Liver (tissue), 9 donors: ENCODE data around the gene CELF5. TPM values are rescaled to one million over a fixed set of nuclear protein-coding genes. Genes with fewer than 3 reads are reported as not detected.

Experiments used
- DNase-seq: peaks from one replicate; pipeline ENCODE4 v3.0.0-alpha.2; 2017; ENCODE audit warnings: low spot score
- H3K27ac ChIP-seq, 2 donors: one replicate each; pipeline ENCODE4 v1.7.0; 2013; ENCODE audit warnings: inconsistent platforms in 2 of 2, low read length in 2 of 2, control low read depth in 1 of 2, low read depth in 1 of 2, mild to moderate bottlenecking in 1 of 2
- H3K27me3 ChIP-seq, 4 donors: one replicate each; pipeline versions ENCODE4 v1.6.1 to v1.7.0; 2013; ENCODE audit warnings: low read length in 3 of 4, inconsistent platforms in 1 of 4, mild to moderate bottlenecking in 1 of 4, moderate library complexity in 1 of 4; ENCODE audit not compliant: control insufficient read depth in 4 of 4, insufficient read depth in 4 of 4
- H3K36me3 ChIP-seq, 4 donors: one replicate each; pipeline versions ENCODE4 v1.6.1 to v1.7.0; 2013; ENCODE audit warnings: low read length in 3 of 4, mild to moderate bottlenecking in 3 of 4, low read depth in 1 of 4, moderate library complexity in 1 of 4; ENCODE audit not compliant: control insufficient read depth in 4 of 4, insufficient read depth in 3 of 4
- H3K4me1 ChIP-seq, 4 donors: one replicate each; pipeline versions ENCODE4 v1.6.1 to v1.7.0; 2013; ENCODE audit warnings: low read length in 3 of 4, mild to moderate bottlenecking in 3 of 4, moderate library complexity in 1 of 4; ENCODE audit not compliant: control insufficient read depth in 4 of 4, insufficient read depth in 4 of 4
- H3K4me3 ChIP-seq, 3 donors: one replicate each; pipeline versions ENCODE4 v1.6.1 to v1.7.0; 2013; ENCODE audit warnings: low read length in 3 of 3, control low read depth in 1 of 3, low read depth in 1 of 3, mild to moderate bottlenecking in 1 of 3
- H3K9ac ChIP-seq, 2 donors: one replicate each; pipeline ENCODE4 v1.7.0; 2013; ENCODE audit warnings: low read length in 2 of 2, mild to moderate bottlenecking in 2 of 2, moderate library complexity in 2 of 2, control low read depth in 1 of 2, low read depth in 1 of 2
- H3K9me3 ChIP-seq, 4 donors: one replicate each; pipeline versions ENCODE4 v1.6.1 to v1.7.0; 2013; ENCODE audit warnings: low read length in 3 of 4; ENCODE audit not compliant: control insufficient read depth in 4 of 4
- EGR1 ChIP-seq, 2 donors: IDR thresholded peaks; 2 replicates each; pipeline ENCODE4 v1.6.1; 2016 to 2018; ENCODE audit warnings: antibody characterized with exemption in 2 of 2, low read depth in 2 of 2
- FOXA1 ChIP-seq: IDR thresholded peaks from 2 replicates; pipeline ENCODE4 v1.6.1; 2016; ENCODE audit warnings: antibody characterized with exemption
- FOXA2 ChIP-seq: IDR thresholded peaks from 2 replicates; pipeline ENCODE4 v1.6.1; 2016; ENCODE audit warnings: antibody characterized with exemption
- GABPA ChIP-seq, 2 donors: IDR thresholded peaks in 1 of 2; conservative IDR thresholded peaks in 1 of 2; 2 replicates each; pipeline ENCODE4 v1.6.1; 2016; ENCODE audit warnings: antibody characterized with exemption in 2 of 2, mild to moderate bottlenecking in 1 of 2, moderate library complexity in 1 of 2
- HNF4A ChIP-seq, 2 donors: conservative IDR thresholded peaks; 2 replicates each; pipeline ENCODE4 v1.6.1; 2016; ENCODE audit warnings: antibody characterized with exemption in 2 of 2, mild to moderate bottlenecking in 2 of 2
- HNF4G ChIP-seq: IDR thresholded peaks from 2 replicates; pipeline ENCODE4 v1.6.1; 2016; ENCODE audit warnings: antibody characterized with exemption
- JUND ChIP-seq, 2 donors: IDR thresholded peaks; 2 replicates each; pipeline ENCODE4 v1.6.1; 2016; ENCODE audit warnings: antibody characterized with exemption in 2 of 2
- NR2F2 ChIP-seq: IDR thresholded peaks from 2 replicates; pipeline ENCODE4 v1.6.1; 2016; ENCODE audit warnings: antibody characterized with exemption
- RAD21 ChIP-seq, 2 donors: IDR thresholded peaks; 2 replicates each; pipeline ENCODE4 v1.6.1; 2016; ENCODE audit warnings: antibody characterized with exemption in 2 of 2, mild to moderate bottlenecking in 2 of 2
- RXRA ChIP-seq, 2 donors: IDR thresholded peaks; 2 replicates each; pipeline ENCODE4 v1.6.1; 2017 to 2018; ENCODE audit warnings: antibody characterized with exemption in 2 of 2, mild to moderate bottlenecking in 1 of 2
- SP1 ChIP-seq: IDR thresholded peaks from 2 replicates; pipeline ENCODE4 v1.6.1; 2018; ENCODE audit warnings: antibody characterized with exemption, mild to moderate bottlenecking
- TAF1 ChIP-seq: conservative IDR thresholded peaks from 2 replicates; pipeline ENCODE4 v1.6.1; 2016; ENCODE audit warnings: antibody characterized with exemption, mild to moderate bottlenecking
- YY1 ChIP-seq: IDR thresholded peaks from 2 replicates; pipeline ENCODE4 v1.6.1; 2016; ENCODE audit warnings: antibody characterized with exemption, mild to moderate bottlenecking
- WGBS: extraction: QIAGEN DNeasy Blood & Tissue Kit; methylation state at CpG from one replicate; pipeline ENCODE4 v1.1.7; 2013; 5-methylcytosine and 5-hydroxymethylcytosine counted together
- polyA plus RNA-seq, 2 donors: library from polyadenylated mRNA; stranded (reverse) in 1 of 2; unstranded in 1 of 2; fragments of 200-250 nt in 1 of 2; fragments of >200 nt in 1 of 2; fragmentation: Nextera tagmentation in 1 of 2; extraction: Ambion mirVana in 1 of 2; gene quantifications; one replicate each; pipeline versions ENCODE4 v1.2.1 to v1.2.3, GENCODE V29; 2013 to 2015
- total RNA-seq, 2 donors: library from RNA; depleted of rRNA; stranded (reverse); fragments of >200 nt; gene quantifications; one replicate each; pipeline ENCODE4 v1.2.3, GENCODE V29; 2014
- TF ChIP-seq, protein P1 (sequence below): IDR thresholded peaks from 2 replicates; pipeline ENCODE4 v1.6.1; 2016; ENCODE audit warnings: antibody characterized with exemption
- TF ChIP-seq, protein P2 (sequence below): fragments of 150-350 bp; IDR thresholded peaks from 2 replicates; pipeline ENCODE4 v1.5.1; 2017; ENCODE audit warnings: improper control_type of control experiment, low read depth, low read length; ENCODE audit not compliant: missing input control
- TF ChIP-seq, protein P3 (sequence below): IDR thresholded peaks from 2 replicates; pipeline ENCODE4 v1.6.1; 2016; ENCODE audit warnings: antibody characterized with exemption
- TF ChIP-seq, protein P4 (sequence below): IDR thresholded peaks from 2 replicates; pipeline ENCODE4 v1.6.1; 2016; ENCODE audit warnings: antibody characterized with exemption
- TF ChIP-seq, protein P5 (sequence below): IDR thresholded peaks from 2 replicates; pipeline ENCODE4 v1.6.1; 2016; ENCODE audit warnings: antibody characterized with exemption, mild to moderate bottlenecking
- donor health status: healthy.
- donor health status: healthy.
- donor health status: healthy.
- donor health status: healthy.
- donor health status: healthy.

Gene CELF5
- total and polyA plus RNA-seq, 4 donors: 0.06 to 0.50 (median 0.26) TPM

DNA sequence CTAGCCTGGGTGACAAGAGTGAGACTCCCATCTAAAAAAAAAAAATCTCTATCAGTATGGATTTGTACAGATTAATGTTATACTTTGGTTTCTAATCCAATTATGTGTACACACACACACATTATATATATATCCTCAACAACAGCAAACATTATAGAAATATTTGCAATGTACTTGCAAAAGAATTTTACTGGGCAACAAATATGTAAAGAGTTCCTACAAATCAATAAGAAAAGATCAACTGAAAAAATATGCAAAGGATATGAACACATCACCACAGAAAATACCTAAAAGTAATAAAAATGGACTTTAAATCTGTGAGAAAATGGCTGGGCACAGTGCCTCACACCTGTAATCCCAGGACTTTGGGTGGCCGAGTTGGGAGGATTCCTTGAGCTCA lies 101.0 kb downstream of the CELF5 start:
- Histone ChIP-seq H3K9ac (no peak overlapping the region), H3K27me3 (peaks cover 0 to 4% (median 0%) of the 10 kb centered on the region in 4 donors), H3K9me3 (no peaks in the 10 kb centered on the region), H3K27ac (no peak overlapping the region), H3K36me3 (no peaks in the 10 kb centered on the region), H3K4me1 (peaks cover 0 to 2% (median 0%) of the 10 kb centered on the region in 4 donors), H3K4me3 (no peak overlapping the region)
- TF ChIP-seq SP1 (no peak), HNF4A (conservative IDR thresholded peaks at IDR 0.05) (no peak), EGR1 (IDR thresholded peaks at IDR 0.05; ENCODE audit: low read depth in 2 of 2) (no peak), GABPA (IDR thresholded peaks at IDR 0.05 in 1 of 2, conservative IDR thresholded peaks at IDR 0.05 in 1 of 2) (no peak), HNF4G (no peak), TAF1 (no peak), RAD21 (IDR thresholded peaks at IDR 0.05) (no peak), YY1 (no peak), JUND (IDR thresholded peaks at IDR 0.05) (no peak), FOXA1 (no peak), RXRA (IDR thresholded peaks at IDR 0.05) (no peak), FOXA2 (no peak), NR2F2 (no peak)
- TF ChIP-seq, protein P1, sequence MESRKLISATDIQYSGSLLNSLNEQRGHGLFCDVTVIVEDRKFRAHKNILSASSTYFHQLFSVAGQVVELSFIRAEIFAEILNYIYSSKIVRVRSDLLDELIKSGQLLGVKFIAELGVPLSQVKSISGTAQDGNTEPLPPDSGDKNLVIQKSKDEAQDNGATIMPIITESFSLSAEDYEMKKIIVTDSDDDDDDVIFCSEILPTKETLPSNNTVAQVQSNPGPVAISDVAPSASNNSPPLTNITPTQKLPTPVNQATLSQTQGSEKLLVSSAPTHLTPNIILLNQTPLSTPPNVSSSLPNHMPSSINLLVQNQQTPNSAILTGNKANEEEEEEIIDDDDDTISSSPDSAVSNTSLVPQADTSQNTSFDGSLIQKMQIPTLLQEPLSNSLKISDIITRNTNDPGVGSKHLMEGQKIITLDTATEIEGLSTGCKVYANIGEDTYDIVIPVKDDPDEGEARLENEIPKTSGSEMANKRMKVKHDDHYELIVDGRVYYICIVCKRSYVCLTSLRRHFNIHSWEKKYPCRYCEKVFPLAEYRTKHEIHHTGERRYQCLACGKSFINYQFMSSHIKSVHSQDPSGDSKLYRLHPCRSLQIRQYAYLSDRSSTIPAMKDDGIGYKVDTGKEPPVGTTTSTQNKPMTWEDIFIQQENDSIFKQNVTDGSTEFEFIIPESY: no peak
- TF ChIP-seq, protein P2, sequence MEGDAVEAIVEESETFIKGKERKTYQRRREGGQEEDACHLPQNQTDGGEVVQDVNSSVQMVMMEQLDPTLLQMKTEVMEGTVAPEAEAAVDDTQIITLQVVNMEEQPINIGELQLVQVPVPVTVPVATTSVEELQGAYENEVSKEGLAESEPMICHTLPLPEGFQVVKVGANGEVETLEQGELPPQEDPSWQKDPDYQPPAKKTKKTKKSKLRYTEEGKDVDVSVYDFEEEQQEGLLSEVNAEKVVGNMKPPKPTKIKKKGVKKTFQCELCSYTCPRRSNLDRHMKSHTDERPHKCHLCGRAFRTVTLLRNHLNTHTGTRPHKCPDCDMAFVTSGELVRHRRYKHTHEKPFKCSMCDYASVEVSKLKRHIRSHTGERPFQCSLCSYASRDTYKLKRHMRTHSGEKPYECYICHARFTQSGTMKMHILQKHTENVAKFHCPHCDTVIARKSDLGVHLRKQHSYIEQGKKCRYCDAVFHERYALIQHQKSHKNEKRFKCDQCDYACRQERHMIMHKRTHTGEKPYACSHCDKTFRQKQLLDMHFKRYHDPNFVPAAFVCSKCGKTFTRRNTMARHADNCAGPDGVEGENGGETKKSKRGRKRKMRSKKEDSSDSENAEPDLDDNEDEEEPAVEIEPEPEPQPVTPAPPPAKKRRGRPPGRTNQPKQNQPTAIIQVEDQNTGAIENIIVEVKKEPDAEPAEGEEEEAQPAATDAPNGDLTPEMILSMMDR: no peak
- TF ChIP-seq, protein P3, sequence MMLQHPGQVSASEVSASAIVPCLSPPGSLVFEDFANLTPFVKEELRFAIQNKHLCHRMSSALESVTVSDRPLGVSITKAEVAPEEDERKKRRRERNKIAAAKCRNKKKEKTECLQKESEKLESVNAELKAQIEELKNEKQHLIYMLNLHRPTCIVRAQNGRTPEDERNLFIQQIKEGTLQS: no peak
- TF ChIP-seq, protein P4, sequence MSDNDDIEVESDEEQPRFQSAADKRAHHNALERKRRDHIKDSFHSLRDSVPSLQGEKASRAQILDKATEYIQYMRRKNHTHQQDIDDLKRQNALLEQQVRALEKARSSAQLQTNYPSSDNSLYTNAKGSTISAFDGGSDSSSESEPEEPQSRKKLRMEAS: no peak
- TF ChIP-seq, protein P5, sequence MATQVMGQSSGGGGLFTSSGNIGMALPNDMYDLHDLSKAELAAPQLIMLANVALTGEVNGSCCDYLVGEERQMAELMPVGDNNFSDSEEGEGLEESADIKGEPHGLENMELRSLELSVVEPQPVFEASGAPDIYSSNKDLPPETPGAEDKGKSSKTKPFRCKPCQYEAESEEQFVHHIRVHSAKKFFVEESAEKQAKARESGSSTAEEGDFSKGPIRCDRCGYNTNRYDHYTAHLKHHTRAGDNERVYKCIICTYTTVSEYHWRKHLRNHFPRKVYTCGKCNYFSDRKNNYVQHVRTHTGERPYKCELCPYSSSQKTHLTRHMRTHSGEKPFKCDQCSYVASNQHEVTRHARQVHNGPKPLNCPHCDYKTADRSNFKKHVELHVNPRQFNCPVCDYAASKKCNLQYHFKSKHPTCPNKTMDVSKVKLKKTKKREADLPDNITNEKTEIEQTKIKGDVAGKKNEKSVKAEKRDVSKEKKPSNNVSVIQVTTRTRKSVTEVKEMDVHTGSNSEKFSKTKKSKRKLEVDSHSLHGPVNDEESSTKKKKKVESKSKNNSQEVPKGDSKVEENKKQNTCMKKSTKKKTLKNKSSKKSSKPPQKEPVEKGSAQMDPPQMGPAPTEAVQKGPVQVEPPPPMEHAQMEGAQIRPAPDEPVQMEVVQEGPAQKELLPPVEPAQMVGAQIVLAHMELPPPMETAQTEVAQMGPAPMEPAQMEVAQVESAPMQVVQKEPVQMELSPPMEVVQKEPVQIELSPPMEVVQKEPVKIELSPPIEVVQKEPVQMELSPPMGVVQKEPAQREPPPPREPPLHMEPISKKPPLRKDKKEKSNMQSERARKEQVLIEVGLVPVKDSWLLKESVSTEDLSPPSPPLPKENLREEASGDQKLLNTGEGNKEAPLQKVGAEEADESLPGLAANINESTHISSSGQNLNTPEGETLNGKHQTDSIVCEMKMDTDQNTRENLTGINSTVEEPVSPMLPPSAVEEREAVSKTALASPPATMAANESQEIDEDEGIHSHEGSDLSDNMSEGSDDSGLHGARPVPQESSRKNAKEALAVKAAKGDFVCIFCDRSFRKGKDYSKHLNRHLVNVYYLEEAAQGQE: no peak
- 88% methylated on average over 1 of the region's 1 CpG for WGBS
- DNase-seq: no peak
